Muscle of leg (tissue), 16 donors: ENCODE results near the gene ARFGEF3. TPM values are rescaled to one million over a fixed set of nuclear protein-coding genes. Genes with fewer than 3 reads are reported as not detected.
A peak's percentile ranks its signal among the peaks of the same experiment; 100 is the strongest.
"Not testable (repeated sequence)": the region's sequence is repeated elsewhere in the genome, so short reads cannot be mapped to it uniquely, and the experiment has no call there.

Experiments used
- DNase-seq: peaks from one replicate; pipeline ENCODE4 v3.0.0; 2013
- H3K27ac ChIP-seq: one replicate; pipeline ENCODE4 v1.5.1; 2013; ENCODE audit warnings: mild to moderate bottlenecking, low read length, control low read depth
- H3K27me3 ChIP-seq: one replicate; pipeline ENCODE4 v1.6.1; 2013; ENCODE audit warnings: low read length; ENCODE audit not compliant: control insufficient read depth, insufficient read depth
- H3K36me3 ChIP-seq: one replicate; pipeline ENCODE4 v1.6.1; 2013; ENCODE audit warnings: low read length; ENCODE audit not compliant: control insufficient read depth, insufficient read depth
- H3K4me1 ChIP-seq: one replicate; pipeline ENCODE4 v1.6.1; 2013; ENCODE audit warnings: low read length; ENCODE audit not compliant: control insufficient read depth, insufficient read depth
- H3K4me3 ChIP-seq: one replicate; pipeline ENCODE4 v1.5.1; 2013; ENCODE audit warnings: low read length, control low read depth
- H3K9me3 ChIP-seq: replicated peaks from 2 replicates; pipeline ENCODE4 v1.6.1; 2013; ENCODE audit warnings: low read depth, low read length; ENCODE audit not compliant: control insufficient read depth
- WGBS: methylation state at CpG from one replicate; pipeline ENCODE4 v1.1.5; 2013; ENCODE audit warnings: missing lambda C conversion rate; ENCODE audit not compliant: insufficient coverage; 5-methylcytosine and 5-hydroxymethylcytosine counted together
- long read RNA-seq, 11 donors: transcript quantifications; one replicate each; lab custom pipeline, GENCODE V29; 2026
- polyA plus RNA-seq, 8 donors: library from polyadenylated mRNA; unstranded; fragments of 120-200 nt; gene quantifications; one replicate each; pipeline versions ENCODE4 v1.2.1 to v1.2.3, GENCODE V29; 2013; ENCODE audit warnings: inconsistent platforms in 1 of 8, low replicate concordance in 1 of 8; ENCODE audit not compliant: insufficient read length in 8 of 8, insufficient read depth in 1 of 8
- total RNA-seq: library from RNA; stranded (reverse); fragments of 120-200 nt; gene quantifications from one replicate; pipeline ENCODE4 v1.2.4, GENCODE V29; 2013

The ARFGEF3 gene, protein sequence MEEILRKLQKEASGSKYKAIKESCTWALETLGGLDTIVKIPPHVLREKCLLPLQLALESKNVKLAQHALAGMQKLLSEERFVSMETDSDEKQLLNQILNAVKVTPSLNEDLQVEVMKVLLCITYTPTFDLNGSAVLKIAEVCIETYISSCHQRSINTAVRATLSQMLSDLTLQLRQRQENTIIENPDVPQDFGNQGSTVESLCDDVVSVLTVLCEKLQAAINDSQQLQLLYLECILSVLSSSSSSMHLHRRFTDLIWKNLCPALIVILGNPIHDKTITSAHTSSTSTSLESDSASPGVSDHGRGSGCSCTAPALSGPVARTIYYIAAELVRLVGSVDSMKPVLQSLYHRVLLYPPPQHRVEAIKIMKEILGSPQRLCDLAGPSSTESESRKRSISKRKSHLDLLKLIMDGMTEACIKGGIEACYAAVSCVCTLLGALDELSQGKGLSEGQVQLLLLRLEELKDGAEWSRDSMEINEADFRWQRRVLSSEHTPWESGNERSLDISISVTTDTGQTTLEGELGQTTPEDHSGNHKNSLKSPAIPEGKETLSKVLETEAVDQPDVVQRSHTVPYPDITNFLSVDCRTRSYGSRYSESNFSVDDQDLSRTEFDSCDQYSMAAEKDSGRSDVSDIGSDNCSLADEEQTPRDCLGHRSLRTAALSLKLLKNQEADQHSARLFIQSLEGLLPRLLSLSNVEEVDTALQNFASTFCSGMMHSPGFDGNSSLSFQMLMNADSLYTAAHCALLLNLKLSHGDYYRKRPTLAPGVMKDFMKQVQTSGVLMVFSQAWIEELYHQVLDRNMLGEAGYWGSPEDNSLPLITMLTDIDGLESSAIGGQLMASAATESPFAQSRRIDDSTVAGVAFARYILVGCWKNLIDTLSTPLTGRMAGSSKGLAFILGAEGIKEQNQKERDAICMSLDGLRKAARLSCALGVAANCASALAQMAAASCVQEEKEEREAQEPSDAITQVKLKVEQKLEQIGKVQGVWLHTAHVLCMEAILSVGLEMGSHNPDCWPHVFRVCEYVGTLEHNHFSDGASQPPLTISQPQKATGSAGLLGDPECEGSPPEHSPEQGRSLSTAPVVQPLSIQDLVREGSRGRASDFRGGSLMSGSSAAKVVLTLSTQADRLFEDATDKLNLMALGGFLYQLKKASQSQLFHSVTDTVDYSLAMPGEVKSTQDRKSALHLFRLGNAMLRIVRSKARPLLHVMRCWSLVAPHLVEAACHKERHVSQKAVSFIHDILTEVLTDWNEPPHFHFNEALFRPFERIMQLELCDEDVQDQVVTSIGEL (N-terminal part only)
- total RNA-seq (1.1 TPM), polyA plus RNA-seq (1 to 10 TPM in 2 of 8 donors, under 1 TPM in 6; 0.21 to 1.6 (median 0.72) TPM)
- long read RNA-seq, donor 1: 0 reads
- long read RNA-seq, donor 2: 0 reads
- long read RNA-seq, donor 3: 0 reads
- long read RNA-seq, donor 4: 0 reads
- long read RNA-seq, donor 5: 0 reads
- long read RNA-seq, donor 6: 0 reads
- long read RNA-seq, donor 7: 0 reads
- long read RNA-seq, donor 8: 0 reads
- long read RNA-seq, donor 9: 0 reads
- long read RNA-seq, donor 10: 0 reads
- long read RNA-seq, donor 11: 0 reads

DNA sequence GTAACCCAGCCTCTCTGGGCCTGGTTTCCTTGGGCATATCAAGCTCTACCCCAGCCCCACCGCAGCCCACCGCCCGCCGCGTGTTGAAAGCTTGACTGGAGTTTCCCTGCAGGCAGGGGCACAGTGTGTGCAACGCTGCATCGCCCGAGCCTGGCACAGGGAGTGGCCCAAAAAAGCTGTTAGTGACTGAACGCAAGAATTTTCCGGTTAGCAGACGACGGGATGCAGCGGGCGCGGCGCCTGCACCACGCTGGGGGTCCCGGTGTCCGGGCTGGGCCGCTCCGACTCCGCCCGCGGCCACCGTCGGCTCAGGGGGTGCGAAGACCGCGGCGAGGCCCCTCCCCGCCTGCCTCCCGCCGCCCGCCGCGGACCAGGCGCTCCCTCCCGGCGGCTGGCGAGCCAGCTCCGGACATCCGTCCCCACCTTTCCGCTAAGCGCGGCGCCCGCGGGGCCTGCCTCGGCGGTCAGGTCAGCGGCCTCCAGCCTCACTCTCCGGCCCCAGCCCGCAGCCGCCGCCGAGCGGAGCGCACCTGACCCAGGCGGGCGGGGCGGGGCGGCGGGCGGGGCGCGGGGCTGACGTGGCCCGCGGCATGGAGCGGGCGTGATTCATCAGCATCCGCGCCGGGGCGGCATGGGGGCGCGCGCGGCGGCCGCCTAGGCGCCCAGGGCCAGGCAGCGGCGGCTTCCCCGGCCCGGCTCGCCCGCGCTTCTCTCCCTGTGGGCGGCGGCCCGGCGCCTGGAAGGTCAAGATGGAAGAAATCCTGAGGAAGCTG lies at the start of gene ARFGEF3:
Gene ARFGEF3, plus strand, starts transcription at position 602 of the 773 bp plus-strand sequence. Its CDS starts 148 bp downstream, at position 750.
- H3K27ac ChIP-seq: no peak within 1 kb of the TSS
- WGBS: under 1% methylated on average over 90 of the region's 93 CpGs
- DNase-seq: peak; percentile 33
- no peaks in the 10 kb centered on the region for H3K36me3 ChIP-seq
- H3K27me3 ChIP-seq: peaks cover 33% of the 10 kb centered on the region
- H3K9me3 ChIP-seq: no peaks in the 10 kb centered on the region
- H3K4me1 ChIP-seq: peaks cover 10% of the 10 kb centered on the region
- peak within 1 kb of the TSS; percentile 46 for H3K4me3 ChIP-seq

GRCh38 chr6:138113588-138114210 lies 48.0 kb upstream of the ARFGEF3 start:
- no peak overlapping the region for H3K4me3 ChIP-seq
- H3K36me3 ChIP-seq: no peaks in the 10 kb centered on the region
- H3K27ac ChIP-seq: no peak overlapping the region
- no CpG with 5 or more reads among the region's 3 CpGs for WGBS
- H3K4me1 ChIP-seq: peaks cover 6% of the 10 kb centered on the region
- no peak for DNase-seq
- no peaks in the 10 kb centered on the region for H3K9me3 ChIP-seq
- H3K27me3 ChIP-seq: peaks cover 2% of the 10 kb centered on the region

- Histone ChIP-seq H3K36me3 (no peaks in the 10 kb centered on the region), H3K27me3 (peaks cover 2% of the 10 kb centered on the region), H3K4me3 (no peak overlapping the region), H3K27ac (no peak overlapping the region), H3K4me1 (peaks cover 6% of the 10 kb centered on the region), H3K9me3 (no peaks in the 10 kb centered on the region)
- 23% methylated on average over 7 of the region's 7 CpGs for WGBS
- DNase-seq: no peak
Observed at GRCh38 chr6:138115201-138115600, 46.5 kb upstream of the ARFGEF3 start.

DNA sequence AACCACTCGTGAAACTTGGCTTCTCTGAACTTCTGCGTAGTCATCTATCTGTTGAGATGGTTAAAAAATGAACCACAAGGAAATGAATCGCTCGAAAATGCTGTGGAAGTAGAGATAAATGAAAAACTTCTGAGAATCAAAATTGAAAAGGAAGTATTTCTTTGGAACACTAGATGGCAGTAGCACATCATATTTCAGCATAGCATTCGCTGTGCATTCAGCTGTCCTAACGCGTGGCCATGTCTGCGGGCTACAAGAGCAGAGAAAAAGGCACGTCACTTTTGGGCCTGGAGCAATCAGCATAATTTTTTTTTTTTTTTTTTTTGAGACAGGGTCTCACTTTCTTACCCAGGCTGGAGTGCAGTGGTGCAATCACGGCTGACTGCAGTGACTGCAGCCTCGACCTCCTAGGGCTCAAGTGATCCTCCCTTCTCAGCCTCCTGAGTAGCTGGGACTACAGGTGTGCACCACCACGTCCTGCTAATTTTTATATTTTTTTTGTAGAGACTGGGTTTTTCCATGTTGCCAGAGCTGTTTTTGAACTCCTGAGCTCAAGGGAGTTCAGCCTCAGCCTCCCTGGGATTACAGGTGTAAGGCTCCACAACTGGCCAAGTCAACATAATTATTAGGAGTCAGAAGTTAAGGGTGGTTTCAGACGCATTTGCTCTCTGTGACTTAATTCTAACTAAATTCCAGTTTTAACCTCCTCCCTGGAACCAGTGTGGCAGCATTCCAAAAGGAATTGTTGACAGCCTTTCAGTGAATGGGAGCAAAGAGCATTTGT lies 45.7 kb upstream of the ARFGEF3 start:
- Histone ChIP-seq H3K9me3 (no peaks in the 10 kb centered on the region), H3K27ac (no peak overlapping the region), H3K4me1 (peaks cover 6% of the 10 kb centered on the region), H3K36me3 (no peaks in the 10 kb centered on the region), H3K27me3 (peaks cover 2% of the 10 kb centered on the region), H3K4me3 (no peak overlapping the region)
- peak; percentile 80 for DNase-seq
- 0% methylated on average over 7 of the region's 13 CpGs for WGBS

DNA sequence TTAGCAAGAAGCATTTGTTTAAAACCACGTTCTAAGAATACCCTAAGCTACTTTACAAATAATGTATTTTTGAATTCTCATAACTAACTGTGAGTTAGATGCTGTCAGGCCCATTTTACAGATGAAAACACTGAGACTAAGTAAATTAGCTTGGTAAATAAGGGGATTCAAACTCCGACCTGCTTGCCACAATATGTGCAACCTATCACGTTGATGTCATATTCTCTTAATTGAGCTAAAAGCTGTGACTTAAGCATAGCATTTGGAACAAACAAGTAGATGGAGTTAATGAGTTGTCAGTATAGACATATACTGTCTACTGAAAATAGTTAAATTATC lies 45.1 kb upstream of the ARFGEF3 start:
- peaks cover 2% of the 10 kb centered on the region for H3K27me3 ChIP-seq
- no peak overlapping the region for H3K4me3 ChIP-seq
- no peaks in the 10 kb centered on the region for H3K36me3 ChIP-seq
- H3K4me1 ChIP-seq: peaks cover 6% of the 10 kb centered on the region
- H3K27ac ChIP-seq: no peak overlapping the region
- no peaks in the 10 kb centered on the region for H3K9me3 ChIP-seq
- no CpG with 5 or more reads among the region's 3 CpGs for WGBS
- DNase-seq: no peak

GRCh38 chr6:138117376-138117914 lies 44.3 kb upstream of the ARFGEF3 start:
- no CpG with 5 or more reads among the region's 8 CpGs for WGBS
- Histone ChIP-seq H3K36me3 (no peaks in the 10 kb centered on the region), H3K27ac (no peak overlapping the region), H3K9me3 (no peaks in the 10 kb centered on the region), H3K4me3 (no peak overlapping the region), H3K27me3 (peaks cover 2% of the 10 kb centered on the region), H3K4me1 (peaks cover 6% of the 10 kb centered on the region)
- DNase-seq: no peak

- H3K9me3 ChIP-seq, H3K27ac ChIP-seq, H3K4me1 ChIP-seq, H3K4me3 ChIP-seq, H3K36me3 ChIP-seq, H3K27me3 ChIP-seq, DNase-seq: not testable (repeated sequence)
- WGBS: no CpG with 5 or more reads among the region's 1 CpG
Observed at GRCh38 chr6:138119229-138119628, 42.5 kb upstream of the ARFGEF3 start.

DNA sequence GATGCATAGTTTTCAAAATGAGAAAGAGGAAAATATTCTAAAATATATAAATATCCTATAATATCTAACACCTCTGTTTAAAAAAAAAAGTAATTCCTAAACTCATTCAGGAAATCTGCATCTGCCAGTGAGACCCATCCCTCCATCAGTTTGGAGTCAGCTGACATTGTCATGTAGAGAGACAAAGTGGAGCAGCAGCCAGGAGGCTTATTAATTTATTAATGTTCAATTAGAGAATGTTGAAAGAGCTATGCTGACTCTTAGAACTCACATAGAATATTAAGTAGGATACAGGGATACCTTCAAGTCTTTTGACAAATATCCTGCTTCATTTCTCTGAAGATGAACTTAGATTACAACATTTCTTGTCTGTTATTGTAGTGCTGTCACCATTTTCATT lies 41.8 kb upstream of the ARFGEF3 start:
- Histone ChIP-seq H3K27me3 (peaks cover 2% of the 10 kb centered on the region), H3K27ac (no peak overlapping the region), H3K9me3 (no peaks in the 10 kb centered on the region), H3K36me3 (no peaks in the 10 kb centered on the region), H3K4me1 (peaks cover 6% of the 10 kb centered on the region), H3K4me3 (no peak overlapping the region)
- no peak for DNase-seq
